HG03457 (cell line): ENCODE results near the gene MOGAT1.

ENCODE experiments used
- ATAC-seq: cut with Tn5 transposase; IDR thresholded peaks from one replicate; pipeline ENCODE4 v1.9.1; 2021; ENCODE audit warnings: moderate number of reproducible peaks; ENCODE audit not compliant: unreplicated experiment

The MOGAT1 gene

GRCh38 chr2:222671259-222672067 is at the start of gene MOGAT1:
Gene MOGAT1, plus strand, starts transcription at chr2:222671658. Its CDS starts 128 bp downstream, at chr2:222671786.
- ATAC-seq, result no peak

- ATAC-seq, result no peak
Observed at GRCh38 chr2:222621893-222622292, 49.6 kb upstream of the MOGAT1 start.

GRCh38 chr2:222622910-222623309 is 48.5 kb upstream of the MOGAT1 start:
- no peak for ATAC-seq

GRCh38 chr2:222623756-222624309 is 47.6 kb upstream of the MOGAT1 start:
- no peak for ATAC-seq

- no peak for ATAC-seq
Observed at GRCh38 chr2:222627764-222628163, 43.7 kb upstream of the MOGAT1 start.

- ATAC-seq, result no peak
Observed at GRCh38 chr2:222635295-222635694, 36.2 kb upstream of the MOGAT1 start.

- ATAC-seq, result no peak
Observed at GRCh38 chr2:222637067-222637466, 34.4 kb upstream of the MOGAT1 start.

- no peak for ATAC-seq
Observed at GRCh38 chr2:222641336-222641735, 30.1 kb upstream of the MOGAT1 start.

GRCh38 chr2:222643134-222643533 is 28.3 kb upstream of the MOGAT1 start:
- no peak for ATAC-seq

- no peak for ATAC-seq
Observed at GRCh38 chr2:222646008-222646407, 25.4 kb upstream of the MOGAT1 start.

GRCh38 chr2:222649801-222650200 is 21.7 kb upstream of the MOGAT1 start:
- ATAC-seq, result no peak

GRCh38 chr2:222651718-222652418 is 19.6 kb upstream of the MOGAT1 start:
- ATAC-seq, result no peak

GRCh38 chr2:222652491-222653255 is 18.8 kb upstream of the MOGAT1 start:
- no peak for ATAC-seq

- no peak for ATAC-seq
Observed at GRCh38 chr2:222653280-222653679, 18.2 kb upstream of the MOGAT1 start.

- ATAC-seq, result peak; percentile 82
Observed at GRCh38 chr2:222655787-222656525, 15.5 kb upstream of the MOGAT1 start, which contains the start of gene FARSB. Gene FARSB, minus strand, starts transcription at chr2:222656092. Its CDS starts 19 bp downstream, at chr2:222656073.

GRCh38 chr2:222656526-222657446 is 14.7 kb upstream of the MOGAT1 start:
- ATAC-seq, result peak; percentile 18

- ATAC-seq, result no peak
Observed at GRCh38 chr2:222663479-222663878, 8.0 kb upstream of the MOGAT1 start.

GRCh38 chr2:222668494-222669154 is 2.8 kb upstream of the MOGAT1 start:
- no peak for ATAC-seq

- no peak for ATAC-seq
Observed at GRCh38 chr2:222669353-222669752, 2.1 kb upstream of the MOGAT1 start.
